GM12872 (cell line): ENCODE results near the gene APOBEC4.

ENCODE experiments used
- CTCF ChIP-seq: IDR thresholded peaks from 3 replicates; pipeline ENCODE4 v1.5.1; 2011; ENCODE audit warnings: low read depth, mild to moderate bottlenecking, low read length, moderate library complexity; ENCODE audit not compliant: insufficient read depth

Gene APOBEC4

GRCh38 chr1:183694755-183695154 lies 41.6 kb upstream of the APOBEC4 start:
- no peak for TF ChIP-seq CTCF

- TF ChIP-seq CTCF: no peak
Observed at GRCh38 chr1:183694066-183694465, 41.0 kb upstream of the APOBEC4 start.

- no peak for TF ChIP-seq CTCF
Observed at GRCh38 chr1:183693521-183693920, 40.4 kb upstream of the APOBEC4 start.

- no peak for TF ChIP-seq CTCF
Observed at GRCh38 chr1:183689762-183690204, 36.7 kb upstream of the APOBEC4 start.

DNA sequence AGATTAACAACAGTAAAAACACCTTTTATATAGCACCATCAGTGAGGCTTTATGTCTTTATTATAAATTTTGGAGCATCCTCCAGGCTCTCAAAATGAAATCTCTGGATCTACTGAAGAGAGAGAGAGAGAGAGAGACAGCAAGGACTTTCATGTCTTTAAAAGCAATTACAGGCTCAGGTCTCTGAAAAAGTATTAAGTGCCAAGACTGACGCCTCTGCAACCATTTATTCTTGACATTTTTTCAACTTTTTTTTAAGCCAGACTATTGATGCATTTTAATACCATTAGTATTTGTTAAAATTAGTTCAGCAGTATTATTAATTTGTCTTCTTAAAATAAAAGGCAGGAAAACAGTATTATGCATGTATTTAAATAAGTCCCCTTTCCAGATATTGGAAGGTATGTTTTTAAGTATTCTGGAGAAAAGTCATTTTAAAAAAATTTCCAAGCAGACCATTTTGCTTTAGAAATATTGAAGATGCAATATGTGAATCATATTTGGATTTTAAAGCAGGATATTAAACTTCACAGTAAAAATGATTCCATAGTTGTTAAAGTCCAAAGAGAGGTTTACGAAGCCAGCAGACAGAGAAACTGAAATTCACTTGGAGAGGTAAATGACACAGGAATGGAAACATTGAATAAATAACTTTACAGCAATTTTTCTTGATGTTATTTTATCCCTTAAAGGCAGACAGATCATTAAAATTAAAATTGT lies 35.4 kb upstream of the APOBEC4 start:
- no peak for TF ChIP-seq CTCF

GRCh38 chr1:183687546-183688304 lies 34.6 kb upstream of the APOBEC4 start:
- no peak for TF ChIP-seq CTCF

- no peak for TF ChIP-seq CTCF
Observed at GRCh38 chr1:183686229-183686628, 33.1 kb upstream of the APOBEC4 start.
